ENCODE measurements around the gene ITGB1BP2.
"Not testable (repeated sequence)": the region's sequence is repeated elsewhere in the genome, so short reads cannot be mapped to it uniquely, and the experiment has no call there.

Gene ITGB1BP2

DNA sequence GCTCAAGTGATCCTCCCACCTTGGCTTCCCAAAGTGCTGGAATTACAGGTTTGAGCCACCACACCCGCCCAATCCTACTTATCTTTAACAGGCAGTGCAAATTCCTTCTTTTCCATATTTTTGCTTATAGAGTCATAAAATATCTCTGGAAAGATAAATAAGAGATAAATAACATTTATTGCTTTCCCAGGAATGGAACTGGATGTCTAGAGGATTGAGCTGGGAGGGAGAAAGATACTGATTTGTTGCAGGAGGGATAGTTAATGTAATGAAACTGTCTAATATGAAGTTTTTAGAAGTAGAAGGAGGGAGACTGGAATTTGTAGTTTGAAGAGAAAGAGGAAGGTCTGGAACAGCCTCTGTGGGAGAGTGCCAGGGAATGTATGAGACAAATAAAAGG, 20.2 kb downstream of the ITGB1BP2 start:
- DNase-seq (ENCODE audit: extremely low spot score) = no peak
- TF ChIP-seq TARDBP (IDR thresholded peaks at IDR 0.05) (no peak), FOXK2 (IDR thresholded peaks at IDR 0.05) (no peak), FOXM1 (IDR thresholded peaks at IDR 0.05; ENCODE audit: borderline replicate concordance) (no peak), L3MBTL2 (conservative IDR thresholded peaks at IDR 0.05) (no peak), ZNF384 (IDR thresholded peaks at IDR 0.05) (no peak), SP1 (IDR thresholded peaks at IDR 0.05) (no peak), ARNT (IDR thresholded peaks at IDR 0.05) (no peak), SUZ12 (IDR thresholded peaks at IDR 0.05) (no peak), HDGF (IDR thresholded peaks at IDR 0.05; ENCODE audit: borderline replicate concordance) (no peak), CTBP1 (IDR thresholded peaks at IDR 0.05; ENCODE audit: borderline replicate concordance) (no peak), BHLHE40 (IDR thresholded peaks at IDR 0.05; ENCODE audit: borderline replicate concordance) (no peak), NFRKB (IDR thresholded peaks at IDR 0.05) (no peak), ELF4 (IDR thresholded peaks at IDR 0.05) (no peak), LEF1 (IDR thresholded peaks at IDR 0.05; ENCODE audit: borderline replicate concordance) (no peak), FOXA1 (IDR thresholded peaks at IDR 0.05) (no peak)
- TF ChIP-seq, protein P1, sequence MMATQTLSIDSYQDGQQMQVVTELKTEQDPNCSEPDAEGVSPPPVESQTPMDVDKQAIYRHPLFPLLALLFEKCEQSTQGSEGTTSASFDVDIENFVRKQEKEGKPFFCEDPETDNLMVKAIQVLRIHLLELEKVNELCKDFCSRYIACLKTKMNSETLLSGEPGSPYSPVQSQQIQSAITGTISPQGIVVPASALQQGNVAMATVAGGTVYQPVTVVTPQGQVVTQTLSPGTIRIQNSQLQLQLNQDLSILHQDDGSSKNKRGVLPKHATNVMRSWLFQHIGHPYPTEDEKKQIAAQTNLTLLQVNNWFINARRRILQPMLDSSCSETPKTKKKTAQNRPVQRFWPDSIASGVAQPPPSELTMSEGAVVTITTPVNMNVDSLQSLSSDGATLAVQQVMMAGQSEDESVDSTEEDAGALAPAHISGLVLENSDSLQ (IDR thresholded peaks at IDR 0.05) = no peak
- CTCF ChIA-PET = no interaction called here
- POLR2A ChIA-PET = no interaction called here

DNA sequence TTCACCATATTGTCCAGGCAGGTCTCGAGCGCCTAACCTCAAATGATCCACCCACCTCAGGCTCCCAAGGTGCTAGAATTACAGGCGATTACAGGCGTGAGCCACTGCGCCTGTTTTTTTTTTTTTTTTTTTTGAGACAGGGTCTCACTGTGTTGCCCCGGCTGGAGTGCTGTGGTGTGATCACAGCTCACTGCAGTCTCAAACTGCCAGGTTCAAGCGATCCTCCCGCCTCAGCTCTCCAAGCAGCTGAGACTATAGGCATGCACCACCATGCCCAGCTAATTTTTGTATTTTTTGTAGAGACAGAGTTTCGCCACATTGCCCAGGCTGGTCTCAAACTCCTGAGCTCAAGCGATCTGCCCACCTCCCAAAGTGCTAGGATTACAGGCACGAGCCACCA, 22.9 kb downstream of the ITGB1BP2 start:
- POLR2A ChIA-PET; DNase-seq (ENCODE audit: extremely low spot score); CTCF ChIA-PET: not testable (repeated sequence)

DNA sequence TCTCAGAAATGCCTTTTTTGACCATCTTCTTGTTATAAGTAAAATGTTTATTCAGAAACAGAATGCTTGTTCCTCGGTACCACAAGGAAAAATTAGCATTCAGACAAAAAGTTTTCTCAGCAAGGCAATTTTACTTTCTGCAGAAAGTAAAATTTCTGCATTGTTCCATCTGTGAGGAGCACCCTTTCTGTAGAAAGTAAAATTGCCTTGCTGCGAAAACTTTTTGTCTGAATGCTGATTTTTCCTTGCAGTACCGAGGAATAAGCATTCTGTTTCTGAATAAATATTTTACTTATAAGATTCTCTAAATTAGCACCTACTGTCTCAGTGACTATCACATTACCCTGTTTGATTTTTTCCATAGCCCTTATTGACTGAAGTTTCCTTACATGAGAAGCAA, 24.8 kb downstream of the ITGB1BP2 start:
- ChIA-PET POLR2A (no interaction called here), CTCF (no interaction called here)

DNA sequence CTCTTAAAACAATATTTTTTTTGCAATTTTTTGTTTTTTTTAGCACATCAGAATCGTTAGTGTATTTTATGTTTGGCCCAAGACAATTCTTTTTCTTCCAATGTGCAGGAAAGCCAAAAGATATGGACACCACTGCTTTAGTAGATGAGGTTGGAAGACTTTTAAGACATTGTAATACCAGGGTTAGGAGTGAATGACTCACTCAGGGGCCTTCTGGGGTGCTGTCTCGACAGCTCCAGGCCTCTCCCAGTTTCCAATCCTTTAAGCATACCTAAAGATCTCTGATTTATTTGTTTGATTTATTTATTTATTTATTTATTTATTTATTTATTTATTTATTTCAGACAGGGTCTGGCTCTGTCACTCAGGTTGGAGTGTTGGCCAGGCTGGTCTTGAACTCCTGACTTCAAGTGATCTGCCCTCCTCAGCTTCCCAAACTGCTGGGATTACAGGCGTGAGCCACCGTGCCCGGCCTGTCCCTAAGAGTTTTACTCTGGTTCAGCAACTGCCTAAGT, 47.7 kb downstream of the ITGB1BP2 start:
- DNase-seq (ENCODE audit: extremely low spot score); CTCF ChIA-PET; POLR2A ChIA-PET: not testable (repeated sequence)

More for the DNA sequence above, 24.8 kb downstream of the ITGB1BP2 start:
- DNase-seq (ENCODE audit: extremely low spot score) = no peak
- TF ChIP-seq CTBP1 (IDR thresholded peaks at IDR 0.05; ENCODE audit: borderline replicate concordance) = no peak

DNA sequence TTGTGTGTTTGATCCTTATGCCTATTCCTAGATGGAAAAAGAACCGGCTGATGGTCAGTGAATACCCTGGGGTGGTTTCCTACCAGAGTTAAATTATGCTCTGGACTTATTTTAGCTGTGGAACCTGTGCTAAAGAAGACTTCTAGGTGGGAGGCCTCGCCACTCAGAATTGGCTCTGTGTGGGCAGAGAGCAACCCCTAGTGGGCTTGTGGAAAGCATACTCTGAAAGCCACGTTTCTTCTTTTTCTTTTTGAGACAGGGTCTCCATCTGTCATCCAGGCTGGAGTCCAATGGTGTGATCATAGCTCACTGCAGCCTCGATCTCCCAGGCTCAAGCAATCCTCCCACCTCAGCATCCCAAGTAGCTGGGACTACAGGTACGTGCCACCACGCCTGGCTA, 48.3 kb downstream of the ITGB1BP2 start:
- CTCF ChIA-PET = interaction anchor here (0.6 kb wide), 1 partner anchor 95 kb away, joined by 3 read pairs; no protein-coding TSS in a partner anchor
- DNase-seq (ENCODE audit: extremely low spot score) = not testable (repeated sequence)

DNA sequence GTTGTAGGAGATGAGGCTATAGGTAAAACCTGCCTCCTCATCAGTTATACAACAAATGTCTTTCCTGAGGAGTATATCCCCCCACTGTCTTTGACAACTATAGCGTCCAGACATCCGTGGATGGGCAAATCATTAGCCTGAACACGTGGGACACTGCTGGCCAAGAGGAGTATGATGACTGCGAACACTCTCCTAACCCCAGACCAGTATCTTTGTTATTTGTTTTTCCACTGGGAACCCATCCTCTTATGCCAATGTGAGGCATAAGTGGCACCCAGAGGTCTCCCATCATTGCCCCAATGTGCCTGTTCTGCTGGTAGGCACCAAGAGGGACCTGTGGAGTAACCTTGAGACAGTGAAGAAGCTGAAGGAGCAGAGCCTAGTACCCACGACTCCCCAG, 50.9 kb downstream of the ITGB1BP2 start:
- POLR2A ChIA-PET = interaction anchor here (0.7 kb wide), 1 partner anchor 13 kb away, joined by 3 read pairs; the partner anchor contains the start of gene TAF1
- DNase-seq (ENCODE audit: extremely low spot score); CTCF ChIA-PET: not testable (repeated sequence)

More for the DNA sequence above, 48.3 kb downstream of the ITGB1BP2 start:
- POLR2A ChIA-PET = not testable (repeated sequence)
